Endometrial microvascular endothelial cells (primary cell): Measurements from ENCODE around the gene CX3CR1. TPM values are rescaled to one million over a fixed set of nuclear protein-coding genes. Genes with fewer than 3 reads are reported as not detected.

Source experiments
- total RNA-seq: library from RNA; depleted of rRNA; stranded (reverse); fragments of >200 nt; gene quantifications from one replicate; pipeline ENCODE4 v1.2.3, GENCODE V29; 2015; ENCODE audit errors: inconsistent ontology term

The CX3CR1 gene
- total RNA-seq, 1 donor from 2014 or later: not detected

Other genes starting within 250 kb of the CX3CR1 start
- not detected for gene SCN11A, start 228.1 kb downstream of the CX3CR1 start, total RNA-seq
- 14.8 TPM for gene WDR48, start 228.0 kb downstream of the CX3CR1 start, total RNA-seq
- gene GORASP1, start 172.4 kb downstream of the CX3CR1 start, total RNA-seq: 72.3 TPM
- 0.09 TPM for gene TTC21A, start 172.4 kb downstream of the CX3CR1 start, total RNA-seq
- gene CSRNP1, start 126.4 kb downstream of the CX3CR1 start, total RNA-seq: 23.3 TPM
- not detected for gene XIRP1, start 87.4 kb downstream of the CX3CR1 start, total RNA-seq
- not detected for gene CCR8, start 49.7 kb upstream of the CX3CR1 start, total RNA-seq
- gene SLC25A38, start 103.3 kb upstream of the CX3CR1 start, total RNA-seq: 21.6 TPM
- gene RPSA, start 126.7 kb upstream of the CX3CR1 start, total RNA-seq: 1,927 TPM
- not detected for gene MOBP, start 187.6 kb upstream of the CX3CR1 start, total RNA-seq